ENCODE data around the gene INAFM1.

The INAFM1 gene

DNA sequence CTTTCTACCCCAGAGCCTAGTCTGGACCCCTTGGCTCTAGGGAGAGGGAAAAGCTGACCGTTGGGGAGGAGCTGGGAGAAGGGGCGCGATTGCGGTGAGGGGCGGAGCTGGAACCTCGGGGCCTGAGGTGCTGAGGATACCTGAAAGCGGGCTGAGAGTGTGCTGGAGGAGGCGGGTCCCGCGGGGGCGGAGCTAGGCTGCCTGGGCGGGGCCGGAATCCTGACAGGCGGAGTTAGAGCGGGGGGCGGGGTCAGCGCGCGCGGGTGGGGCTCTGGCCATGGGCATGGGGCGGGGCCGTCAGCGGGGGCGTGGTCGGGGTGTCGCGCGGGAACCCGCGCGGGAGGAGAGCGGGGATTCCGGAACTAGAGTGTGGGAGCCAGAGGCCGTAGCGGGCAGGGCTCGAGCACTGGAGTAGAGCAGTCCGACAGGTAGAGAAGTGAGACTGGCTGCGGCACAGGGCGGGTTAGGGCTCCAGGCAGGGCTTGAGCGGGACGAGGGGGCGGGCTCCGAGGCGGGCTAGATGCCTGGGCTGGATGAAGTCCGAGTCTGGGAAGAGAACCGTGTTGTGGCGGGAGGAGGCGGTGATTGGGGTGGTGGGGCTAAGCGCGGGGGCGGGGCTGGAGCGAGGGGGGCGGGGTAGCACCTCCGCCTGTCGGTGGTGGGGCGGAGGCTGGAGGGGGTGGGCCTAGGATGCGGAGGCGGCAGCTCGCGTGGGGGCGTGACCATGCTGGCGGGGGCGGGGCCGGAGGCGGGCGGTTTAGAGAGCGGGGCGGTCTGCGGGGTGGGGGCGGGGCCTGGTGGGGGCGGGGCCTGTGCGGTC, at the start of gene INAFM1:
TSS of gene INAFM1 (plus strand) at position 815 of the 820 bp plus-strand sequence. CDS start 35 bp downstream, outside the sequence.
- DNase-seq = peak; percentile 97

DNA sequence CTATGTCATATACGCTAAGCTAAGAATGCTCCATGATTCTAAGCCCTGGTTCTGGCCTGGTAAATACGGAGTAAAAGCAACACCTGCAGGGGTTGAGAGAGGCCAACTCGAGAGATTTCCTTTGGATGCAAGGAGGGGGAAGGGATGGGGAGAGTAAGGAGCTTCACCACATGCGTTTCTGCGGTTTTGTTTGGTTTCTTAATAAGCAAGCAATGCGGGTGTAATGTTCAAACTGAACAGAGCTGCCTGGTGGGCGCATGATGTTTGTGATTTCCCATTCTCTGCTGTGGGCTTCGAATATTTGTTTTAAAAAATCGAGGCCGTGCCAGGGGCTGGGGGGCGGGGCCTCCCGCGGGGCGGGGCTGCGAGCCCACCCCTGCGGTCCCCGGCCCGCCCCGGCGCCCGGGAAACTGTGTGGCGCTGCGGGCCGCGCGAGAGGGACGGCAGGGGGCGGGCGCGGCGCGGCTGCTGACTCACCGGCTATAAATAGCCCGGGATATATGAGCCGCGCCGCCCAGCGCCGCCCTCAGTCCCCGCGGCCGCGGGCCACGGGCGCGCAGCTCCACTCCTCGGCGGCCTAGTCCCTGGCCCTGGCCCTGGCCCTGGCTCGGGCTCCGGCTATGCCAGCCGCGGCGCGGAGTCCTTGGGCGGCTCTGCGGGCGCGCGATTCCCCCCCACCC, 48.8 kb upstream of the INAFM1 start:
- peak; percentile 97 for DNase-seq

DNA sequence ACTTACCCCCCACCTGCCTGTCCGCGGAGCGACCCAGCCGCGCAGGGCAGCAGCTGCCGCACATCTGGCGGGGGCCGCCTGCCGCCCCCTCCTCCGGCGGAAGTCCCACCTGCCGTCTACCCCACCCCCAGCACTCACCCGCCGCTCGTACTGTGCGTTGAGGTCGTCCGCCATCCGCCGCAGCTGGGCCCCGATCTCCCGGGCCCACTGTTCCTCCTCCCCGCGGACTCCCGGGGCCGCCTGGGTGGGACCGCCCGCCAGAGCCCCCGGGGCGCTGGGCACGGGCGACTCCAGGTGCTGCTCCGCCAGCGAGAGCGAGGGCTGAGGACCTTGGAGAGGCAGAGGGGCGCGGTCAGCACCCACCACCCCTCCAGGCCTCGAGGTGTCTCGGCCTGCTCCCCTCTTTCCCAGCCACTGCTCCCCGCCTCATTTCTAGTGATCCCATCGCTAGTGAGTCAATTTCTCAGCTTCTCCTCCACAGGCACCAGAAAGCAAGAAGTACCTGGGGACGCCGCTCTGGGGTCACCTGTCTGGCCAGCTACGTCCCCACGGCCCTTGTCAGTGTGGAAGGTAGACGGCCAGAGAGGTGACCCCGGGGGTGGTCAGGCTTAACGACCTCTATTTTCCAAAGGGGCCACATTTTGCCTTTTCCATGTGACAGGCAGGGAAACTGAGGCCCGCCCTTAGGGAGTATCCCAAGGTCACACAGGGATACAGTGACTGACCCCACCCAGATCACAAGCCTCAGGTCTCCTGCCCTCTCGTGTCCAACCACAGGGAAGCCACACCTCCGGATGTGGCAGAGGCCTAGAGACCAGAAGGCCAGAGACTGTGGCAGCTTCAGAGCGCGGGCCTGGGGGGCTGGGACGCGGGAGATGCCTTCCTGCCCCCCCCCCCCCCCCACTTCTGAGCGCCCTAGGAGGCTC, 48.0 kb upstream of the INAFM1 start:
- peak; percentile 99 for DNase-seq

DNA sequence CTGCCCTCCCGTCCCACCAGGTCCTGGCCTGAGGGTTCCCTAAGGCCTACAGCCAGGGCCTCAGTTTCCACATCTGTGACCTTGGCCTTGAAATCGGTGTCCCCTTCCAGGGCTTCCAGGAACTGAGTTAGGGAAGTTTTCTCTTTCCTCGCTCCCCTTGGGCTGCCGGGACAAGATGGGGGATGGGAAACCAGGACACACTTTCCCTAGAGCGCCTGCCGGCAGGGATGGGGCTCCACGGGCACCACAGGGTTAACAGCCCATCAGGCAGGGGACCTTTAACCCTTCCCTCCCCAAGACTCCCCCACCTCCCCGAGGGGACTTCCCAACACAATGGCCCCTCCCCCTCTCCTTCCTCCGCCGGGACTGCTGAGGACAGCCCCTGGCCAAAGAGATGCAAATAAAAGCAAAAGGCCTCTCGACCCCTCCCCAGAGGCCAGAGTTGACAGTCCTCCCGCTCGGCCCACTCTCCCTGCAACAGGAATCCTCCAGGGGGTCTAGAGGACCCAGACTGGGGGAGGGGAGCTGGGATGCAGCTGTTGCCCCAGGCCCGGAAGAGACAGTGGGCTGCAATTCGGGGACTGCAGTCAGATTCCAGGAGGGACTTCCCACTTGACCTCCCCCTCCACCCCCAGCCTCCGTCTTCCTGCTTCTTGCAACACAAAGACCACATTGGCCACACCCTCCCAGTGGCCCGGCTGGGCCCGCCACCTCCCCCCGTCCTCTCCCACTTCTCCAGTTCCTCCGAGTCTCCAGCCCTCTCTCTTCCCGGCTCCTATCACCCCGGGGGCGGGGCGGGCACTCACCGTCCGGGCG, 47.1 kb upstream of the INAFM1 start:
- peak; percentile 98 for DNase-seq

DNA sequence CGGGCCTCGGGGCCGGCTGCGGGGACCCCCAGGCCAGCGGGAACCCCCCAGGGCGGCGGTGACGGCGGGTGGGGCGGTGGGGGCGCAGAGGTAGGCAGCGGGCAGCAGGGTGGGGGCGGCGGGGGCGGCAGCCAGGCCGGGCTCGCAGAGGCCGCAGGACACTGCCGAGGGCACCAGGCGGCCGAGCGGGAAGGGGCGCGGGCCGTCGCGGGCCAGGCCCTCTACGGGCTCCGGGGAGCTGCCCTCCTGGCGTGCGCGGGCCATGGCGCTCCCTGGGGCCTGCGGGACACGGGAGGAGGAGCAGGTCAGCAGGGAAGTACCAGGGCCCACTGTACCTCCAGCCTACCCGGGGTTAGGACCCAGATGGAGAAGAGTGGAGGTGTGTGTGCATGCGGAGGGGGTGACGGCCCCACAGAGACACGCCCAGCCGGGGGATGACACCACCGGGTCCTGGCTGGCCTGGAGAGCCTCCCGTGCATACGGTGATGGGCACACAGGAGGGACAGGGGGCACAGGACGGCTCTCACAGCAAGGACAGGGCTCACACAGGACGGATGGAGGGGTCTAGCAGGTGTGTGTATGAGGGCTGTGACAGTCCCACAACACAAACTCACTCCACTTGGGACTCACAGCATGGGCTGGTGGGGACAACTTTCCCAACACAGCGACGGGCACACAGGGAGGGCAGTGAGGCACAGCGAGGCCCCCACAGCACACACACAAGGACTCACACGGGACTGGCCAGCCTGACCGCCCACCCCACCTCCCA, 46.3 kb upstream of the INAFM1 start:
- peak; percentile 87 for DNase-seq

DNA sequence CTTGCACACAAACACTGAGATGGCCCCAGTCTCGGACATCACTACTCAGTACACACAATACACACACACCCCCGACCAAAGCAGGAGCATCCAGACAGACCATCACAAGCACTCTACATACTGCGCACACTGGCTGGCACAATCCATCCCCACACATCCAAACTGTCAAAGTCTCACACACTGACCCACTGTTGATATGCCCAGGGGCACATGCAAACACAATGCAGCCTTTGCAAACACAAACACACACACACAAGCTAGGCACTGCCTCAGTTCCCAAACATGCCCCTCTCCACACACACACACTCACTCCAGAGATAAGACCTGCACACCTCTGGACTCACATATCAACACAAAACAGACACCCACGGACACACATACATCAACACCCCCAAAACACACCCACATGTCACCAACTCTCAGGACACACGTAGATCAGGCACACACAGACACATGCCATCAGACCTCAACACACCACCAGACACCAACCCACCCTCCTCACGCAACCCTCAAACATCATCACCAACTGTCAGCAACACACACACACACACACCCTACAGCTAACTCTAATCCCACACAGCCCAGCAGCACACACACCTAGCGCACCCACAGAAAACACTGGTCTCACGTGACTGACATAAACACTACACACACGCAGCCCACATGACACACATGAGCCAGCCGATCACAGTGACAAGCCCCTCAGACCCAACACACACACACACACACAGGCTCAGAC, 45.6 kb upstream of the INAFM1 start:
- peak; percentile 76 for DNase-seq

DNA sequence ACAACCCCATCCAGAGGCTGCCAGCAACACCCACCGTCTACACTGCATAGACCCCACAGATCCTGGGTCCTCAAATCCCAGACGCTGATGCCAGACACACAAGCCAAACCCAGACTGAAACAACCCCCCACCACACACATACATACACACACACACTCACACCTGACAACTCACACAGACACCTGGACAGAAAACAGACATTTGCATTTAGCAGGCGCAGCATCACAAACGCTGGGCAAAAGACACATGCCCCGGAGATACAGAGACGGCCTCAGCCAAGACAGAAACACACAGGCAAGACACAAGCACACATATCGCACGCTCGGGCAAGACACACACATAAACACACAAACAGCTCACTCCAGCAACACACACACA, 45.0 kb upstream of the INAFM1 start:
- DNase-seq = peak; percentile 73

DNA sequence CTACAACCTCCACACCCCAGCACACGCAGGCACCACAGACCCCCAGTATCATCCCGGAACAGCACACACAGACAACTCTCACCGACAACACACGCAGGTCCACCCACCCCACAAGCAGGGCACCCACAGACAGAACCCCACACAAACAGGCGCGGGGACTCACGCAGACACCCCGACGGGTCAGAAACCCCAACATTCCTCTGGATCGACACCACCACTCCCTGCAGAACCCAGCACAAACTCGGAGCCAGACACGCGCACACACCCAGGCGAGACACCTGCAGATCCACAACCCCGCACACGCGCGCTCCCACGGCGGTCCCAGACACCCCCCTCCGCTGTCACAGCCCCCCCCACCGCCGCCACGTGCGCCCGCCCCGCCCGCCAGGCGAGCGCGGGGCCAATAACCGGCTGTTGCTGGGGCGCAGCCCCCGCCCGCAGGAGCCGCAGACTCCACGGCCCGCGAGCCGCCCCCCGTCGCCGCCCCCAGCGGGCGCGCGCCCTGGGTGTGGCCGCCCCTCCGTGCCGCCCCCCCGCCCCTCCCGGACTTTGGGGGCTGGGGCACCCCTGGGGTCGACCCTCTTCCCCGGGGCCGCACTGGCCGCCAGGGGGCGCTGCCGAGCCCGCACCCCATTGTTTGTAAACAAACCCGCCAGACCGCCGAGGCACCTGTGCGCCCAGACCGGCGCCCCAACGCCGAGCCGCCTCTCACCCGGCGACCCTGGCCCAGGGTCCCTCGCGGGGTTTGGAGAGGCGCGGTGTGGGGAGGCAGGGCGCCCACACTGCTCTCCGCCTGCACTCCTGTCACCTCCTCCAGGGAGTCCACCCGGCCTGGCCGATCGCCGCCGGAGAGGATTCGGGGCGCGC, 44.4 kb upstream of the INAFM1 start:
- peak; percentile 76 for DNase-seq

DNA sequence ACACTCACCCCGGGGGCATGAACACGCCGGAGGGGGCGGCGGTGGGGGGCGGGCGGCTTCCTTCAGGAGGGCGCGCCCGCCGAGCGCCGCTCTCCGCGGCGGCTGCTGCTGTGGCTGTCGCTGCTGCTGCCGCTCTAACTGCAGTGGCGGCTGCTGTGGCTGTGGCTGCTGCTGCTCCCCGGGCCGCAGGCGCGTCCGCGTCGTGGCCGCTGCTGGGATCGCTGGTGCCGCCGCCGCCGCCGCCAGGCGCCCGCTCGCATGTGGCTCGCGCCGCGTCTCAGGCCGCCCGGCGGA, 43.8 kb upstream of the INAFM1 start, which contains the start of gene BBC3:
TSS of gene BBC3 (minus strand) at position 279 of the 294 bp plus-strand sequence. CDS start 2,768 bp downstream, outside the sequence.
- no peak for DNase-seq

DNA sequence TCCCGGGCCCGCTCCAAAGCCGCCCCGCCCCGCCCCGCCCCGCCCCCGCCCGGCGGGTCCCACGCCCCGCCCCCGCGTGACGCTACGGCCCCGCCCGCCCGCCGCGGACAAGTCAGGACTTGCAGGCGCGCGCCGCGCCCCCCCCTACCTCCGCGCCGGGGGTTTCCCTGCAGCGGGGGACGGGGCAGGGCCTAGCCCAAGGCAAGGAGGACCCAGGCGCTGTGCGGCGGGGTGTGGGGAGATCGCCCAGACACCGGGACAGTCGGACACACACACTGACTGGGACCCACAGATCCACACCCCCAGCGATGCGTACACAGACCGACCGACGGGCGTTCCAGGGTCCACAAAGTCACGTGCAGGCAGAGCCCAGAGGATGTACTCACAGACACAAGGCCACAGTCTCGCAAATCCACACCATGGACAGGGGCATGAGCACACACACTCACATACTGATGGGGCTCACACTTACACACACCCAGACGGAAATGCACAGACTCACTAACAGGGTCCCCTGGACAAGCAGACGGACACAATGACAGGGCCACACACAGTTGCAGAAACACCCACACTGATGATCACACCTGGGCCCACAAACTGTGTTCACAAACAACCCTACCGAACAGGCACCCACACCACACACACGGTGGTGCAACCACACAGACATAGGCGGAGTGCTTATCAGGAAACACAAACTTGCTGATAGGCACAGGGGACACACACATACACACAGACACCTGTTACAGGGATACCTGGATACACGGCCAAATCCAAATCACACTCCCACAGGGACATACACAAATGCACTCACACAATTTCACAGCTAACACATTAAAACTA, 43.2 kb upstream of the INAFM1 start:
- peak; percentile 82 for DNase-seq

DNA sequence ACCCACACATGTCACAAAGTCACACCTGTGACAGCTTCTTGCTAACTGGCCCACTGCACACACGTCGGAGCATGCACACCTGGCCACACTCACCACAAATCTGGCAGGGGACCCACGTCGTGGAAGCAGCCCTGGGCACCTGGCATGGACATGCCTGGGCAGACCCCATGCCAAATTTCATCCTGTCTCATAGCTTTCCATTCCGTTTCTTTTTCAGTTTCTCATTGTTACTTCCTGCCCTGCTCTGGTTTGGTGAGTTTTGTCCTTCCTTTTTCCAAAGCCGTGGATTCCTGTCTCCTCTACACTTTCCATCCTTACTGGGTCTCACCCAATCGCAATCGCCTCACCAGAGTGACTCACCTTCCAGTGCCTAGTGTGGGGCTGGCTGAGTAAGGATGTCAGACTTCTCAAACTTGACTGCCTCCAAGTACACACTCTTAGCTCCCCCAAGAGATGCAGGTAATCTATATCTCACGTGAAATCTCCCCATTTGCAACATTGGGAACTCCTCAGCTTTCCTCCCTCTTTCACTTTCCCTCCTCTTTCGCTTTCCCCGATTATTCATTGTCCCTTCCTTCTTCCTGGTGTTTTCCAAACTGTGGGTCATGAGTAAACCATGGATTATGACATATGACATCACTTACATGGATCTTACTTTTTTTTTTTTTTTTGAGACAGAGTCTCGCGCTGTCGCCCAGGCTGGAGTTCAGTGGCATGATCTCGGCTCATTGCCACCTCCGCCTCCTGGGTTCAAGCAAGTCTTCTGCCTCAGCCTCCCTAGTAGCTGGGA, 42.1 kb upstream of the INAFM1 start:
- no peak for DNase-seq

DNA sequence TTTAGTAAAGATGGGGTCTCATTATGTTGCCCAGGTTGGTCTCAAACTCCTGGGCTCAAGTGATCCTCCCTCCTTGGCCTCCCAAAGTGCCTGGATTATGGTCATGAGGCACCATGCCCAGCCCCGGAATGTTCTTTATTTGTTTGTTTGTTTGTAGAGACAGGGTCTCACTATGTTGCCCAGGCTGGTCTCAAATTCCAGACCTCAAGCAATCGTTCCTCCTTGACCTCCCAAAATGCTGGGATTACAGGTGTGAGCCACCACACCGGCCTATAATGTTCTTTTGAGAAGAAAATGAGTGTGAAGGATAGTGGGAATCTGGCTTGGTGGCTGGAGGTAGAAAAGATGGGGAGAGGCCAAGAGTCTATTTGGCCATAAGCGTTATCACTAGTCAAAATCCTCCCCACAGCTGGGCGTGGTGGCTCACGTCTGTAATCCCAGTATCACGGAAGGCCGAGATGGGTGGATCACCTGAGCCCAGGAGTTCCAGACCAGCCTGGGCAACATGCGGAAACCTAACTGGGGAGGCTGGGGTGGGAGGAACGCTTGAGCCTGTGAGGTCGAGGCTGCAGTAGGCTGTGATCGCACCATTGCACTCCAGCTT, 38.5 kb upstream of the INAFM1 start:
- no peak for DNase-seq

DNA sequence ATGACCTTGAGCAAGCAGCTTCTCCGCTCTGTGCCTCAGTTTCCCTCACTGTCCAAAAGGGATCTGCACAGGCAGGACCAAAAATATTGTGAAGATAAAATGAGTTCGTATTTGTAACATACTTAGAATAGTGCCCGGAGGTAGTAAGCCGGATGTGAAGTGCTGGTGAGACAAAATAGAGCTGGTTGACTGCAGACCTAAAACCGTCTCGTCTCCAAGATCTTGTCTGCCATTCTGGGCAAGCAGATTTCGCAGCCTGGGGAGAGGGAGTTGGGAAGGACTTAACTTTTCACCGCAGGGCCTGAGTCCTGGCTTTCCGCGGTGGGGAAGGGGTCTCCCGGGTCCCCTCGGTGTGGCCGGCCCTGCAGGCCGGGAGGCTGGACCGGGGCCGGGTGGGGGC, 35.5 kb upstream of the INAFM1 start:
- DNase-seq = no peak

DNA sequence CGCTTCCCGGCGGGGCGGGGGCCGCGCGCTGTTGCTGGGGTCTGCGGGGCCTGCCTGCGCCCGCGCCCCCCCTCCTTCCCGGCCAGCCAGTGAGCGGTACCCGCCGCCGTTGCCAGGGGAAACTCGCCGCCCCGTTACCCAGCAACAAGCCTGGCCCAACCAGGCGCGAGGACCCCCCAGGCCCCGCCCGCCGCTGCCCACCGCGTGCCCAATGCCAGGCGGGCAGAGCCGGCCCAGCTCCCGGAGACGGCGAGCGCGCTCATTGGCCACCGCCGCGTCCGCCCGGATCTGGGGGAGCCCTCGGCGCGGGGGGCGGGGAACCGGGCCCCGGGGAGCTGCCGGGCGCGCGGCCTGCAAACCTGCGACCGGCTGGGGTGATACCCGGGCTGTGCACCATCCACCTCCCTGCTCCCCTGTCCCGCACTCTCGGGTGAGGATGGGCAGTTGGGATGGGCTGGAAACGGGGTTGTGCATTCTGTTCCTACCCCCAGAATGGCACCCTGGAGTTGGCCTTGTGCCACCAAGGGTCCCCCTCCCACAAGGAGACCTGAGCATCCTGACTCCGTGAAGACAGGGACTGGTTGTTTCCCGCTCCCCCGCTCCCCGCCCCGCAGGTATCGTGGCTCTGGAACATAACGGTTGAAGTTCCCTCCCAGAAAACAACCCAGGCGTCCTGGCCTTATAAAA, 34.9 kb upstream of the INAFM1 start:
- no peak for DNase-seq

DNA sequence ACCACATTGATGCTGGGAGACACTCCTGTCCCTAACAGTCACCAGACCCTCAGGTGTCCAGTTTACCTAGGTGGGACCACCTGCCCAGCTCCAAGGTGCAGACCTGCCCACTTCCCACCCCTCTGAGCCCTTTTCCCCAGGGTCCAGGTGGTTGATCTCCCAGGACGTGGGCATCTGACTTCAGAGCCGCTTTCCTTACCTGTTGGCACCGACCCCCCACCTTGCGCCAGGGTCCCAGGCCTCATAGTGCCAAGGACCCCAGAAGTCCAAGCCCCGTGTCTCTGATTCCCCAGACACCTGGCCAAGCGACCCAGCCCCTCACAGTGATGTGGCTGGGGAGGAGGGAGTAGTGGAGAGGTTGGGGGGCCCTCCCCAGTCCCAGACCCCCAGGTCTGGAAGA, 34.1 kb upstream of the INAFM1 start:
- no peak for DNase-seq

DNA sequence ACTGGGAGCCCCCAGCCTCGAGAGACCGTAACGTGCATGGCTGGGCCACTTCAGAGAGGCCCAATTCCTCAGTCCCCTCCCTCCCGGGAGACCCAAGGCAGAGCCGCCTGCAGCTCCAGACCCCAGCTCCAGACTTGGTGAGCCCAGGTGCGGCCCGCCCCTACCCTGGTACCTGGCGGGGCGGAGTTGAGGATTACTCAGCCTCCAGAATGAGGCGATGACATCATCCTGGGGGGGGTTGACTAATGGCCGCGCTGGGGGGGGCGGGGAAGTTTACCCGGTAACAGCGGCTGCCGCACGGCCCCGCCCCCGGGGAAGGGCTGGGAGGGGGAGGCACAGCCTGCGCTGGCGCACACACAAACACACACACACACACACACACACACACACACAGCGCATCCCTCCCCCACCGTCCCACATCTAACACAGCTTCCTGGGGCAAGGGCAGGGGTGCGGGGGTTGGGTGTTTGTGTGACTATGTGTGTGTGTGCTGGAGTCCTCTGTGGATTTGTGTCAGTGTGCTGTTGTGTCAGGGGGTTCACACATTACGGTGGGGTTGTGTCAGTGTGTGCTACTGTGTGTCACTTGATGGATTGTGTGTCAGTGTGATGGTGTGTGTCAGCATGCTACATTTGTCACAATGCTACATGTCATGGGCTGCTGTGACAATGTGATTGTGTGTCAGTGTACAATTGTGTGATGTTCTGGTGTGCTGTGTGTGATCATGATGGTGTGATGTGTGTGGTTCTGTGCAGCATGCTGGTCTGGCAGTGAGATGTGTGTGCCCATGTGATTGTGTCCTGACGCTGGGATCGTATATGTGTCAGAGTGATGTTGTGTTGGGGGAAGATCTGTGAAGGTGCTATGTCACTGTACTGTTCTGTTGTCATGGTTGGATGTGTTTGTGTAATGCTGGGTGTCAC, 33.4 kb upstream of the INAFM1 start:
- peak; percentile 90 for DNase-seq

Data from OCI-M1 (cell line).